ENCODE results near the gene DRC7.

GRCh38 chr16:57711346-57711745 is 16.7 kb downstream of the DRC7 start:
- TF ChIP-seq EZH2phosphoT487 (IDR thresholded peaks at IDR 0.05; ENCODE audit: low read depth): no peak
- TF ChIP-seq, protein P1, sequence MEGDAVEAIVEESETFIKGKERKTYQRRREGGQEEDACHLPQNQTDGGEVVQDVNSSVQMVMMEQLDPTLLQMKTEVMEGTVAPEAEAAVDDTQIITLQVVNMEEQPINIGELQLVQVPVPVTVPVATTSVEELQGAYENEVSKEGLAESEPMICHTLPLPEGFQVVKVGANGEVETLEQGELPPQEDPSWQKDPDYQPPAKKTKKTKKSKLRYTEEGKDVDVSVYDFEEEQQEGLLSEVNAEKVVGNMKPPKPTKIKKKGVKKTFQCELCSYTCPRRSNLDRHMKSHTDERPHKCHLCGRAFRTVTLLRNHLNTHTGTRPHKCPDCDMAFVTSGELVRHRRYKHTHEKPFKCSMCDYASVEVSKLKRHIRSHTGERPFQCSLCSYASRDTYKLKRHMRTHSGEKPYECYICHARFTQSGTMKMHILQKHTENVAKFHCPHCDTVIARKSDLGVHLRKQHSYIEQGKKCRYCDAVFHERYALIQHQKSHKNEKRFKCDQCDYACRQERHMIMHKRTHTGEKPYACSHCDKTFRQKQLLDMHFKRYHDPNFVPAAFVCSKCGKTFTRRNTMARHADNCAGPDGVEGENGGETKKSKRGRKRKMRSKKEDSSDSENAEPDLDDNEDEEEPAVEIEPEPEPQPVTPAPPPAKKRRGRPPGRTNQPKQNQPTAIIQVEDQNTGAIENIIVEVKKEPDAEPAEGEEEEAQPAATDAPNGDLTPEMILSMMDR (IDR thresholded peaks at IDR 0.05; ENCODE audit: low read depth, low read length): no peak

All from OCI-LY3 (cell line).